ENCODE measurements around the gene SLC18A2. TPM values are rescaled to one million over a fixed set of nuclear protein-coding genes. Genes with fewer than 3 reads are reported as not detected.
"Not testable (repeated sequence)": the region's sequence is repeated elsewhere in the genome, so short reads cannot be mapped to it uniquely, and the experiment has no call there.

SLC18A2 gene
- total and polyA plus RNA-seq, 2 of the 8 experiments (the other 6 are each of a cell fraction or from before 2014, with no cell fraction given) = 6.5 to 7.0 TPM

DNA sequence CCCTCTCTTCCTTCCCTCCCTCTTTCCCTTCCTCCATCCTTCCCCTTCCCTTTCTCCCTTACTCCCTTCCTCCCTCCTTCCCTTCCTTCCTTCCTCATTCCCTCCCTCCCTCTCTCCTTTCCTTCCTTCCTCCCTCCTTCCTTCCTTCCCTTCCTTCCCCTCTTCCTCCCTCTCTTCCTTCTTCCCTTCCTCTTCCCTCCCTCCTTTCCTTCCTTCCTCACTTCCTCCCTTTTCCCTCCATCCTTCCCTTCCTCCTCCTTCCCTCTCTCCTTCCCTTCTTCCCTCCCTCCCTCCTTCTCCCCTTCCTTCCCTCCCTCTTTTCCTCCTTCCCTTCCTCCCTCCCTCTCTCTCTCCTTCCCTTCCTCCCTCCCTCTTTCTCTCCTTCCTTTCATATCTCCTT is 12.7 kb upstream of the SLC18A2 start (continued):
- TF ChIP-seq RXRA (IDR thresholded peaks at IDR 0.05; ENCODE audit: insufficient read depth, low read depth, low read length) = no peak
- TF ChIP-seq CBX5 (IDR thresholded peaks at IDR 0.05; ENCODE audit: low read depth, low read length) = no peak

DNA sequence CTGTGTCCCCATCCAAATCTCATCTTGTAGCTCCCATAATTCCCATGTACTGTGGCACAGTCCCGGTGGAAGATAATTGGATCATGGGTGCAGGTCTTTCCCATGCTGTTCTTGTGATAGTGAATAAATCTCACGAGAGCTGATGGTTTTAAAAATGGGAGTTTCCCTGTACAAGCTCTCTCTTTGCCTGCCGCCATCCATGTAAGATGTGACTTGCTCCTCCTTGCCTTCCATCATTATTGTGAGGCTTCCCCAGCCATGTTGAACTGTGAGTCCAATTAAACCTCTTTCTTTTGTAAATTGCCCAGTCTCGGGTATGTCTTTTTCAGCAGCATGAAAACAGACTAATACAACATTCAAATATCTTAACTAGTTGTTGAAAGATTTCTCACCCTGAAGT is 10.8 kb upstream of the SLC18A2 start:
- H3K18ac ChIP-seq (ENCODE audit: extremely low read depth, low read length); H4K8ac ChIP-seq (ENCODE audit: extremely low read depth, insufficient read depth, low read length); DNase-seq (ENCODE audit: low read depth in 1 of 2, low spot score in 2 of 2); H2BK5ac ChIP-seq (ENCODE audit: low read depth, low read length); H3K4me1 ChIP-seq (replicated peaks in 1 of 4; ENCODE audit: control insufficient read depth in 3 of 4, insufficient read depth in 4 of 4, low read length in 3 of 4); H3K4me3 ChIP-seq (ENCODE audit: extremely low read depth in 1 of 4, insufficient read depth in 2 of 4, low read depth in 3 of 4, low read length in 4 of 4); H3K9ac ChIP-seq (replicated peaks in 1 of 4; ENCODE audit: extremely low read depth in 1 of 4, low read depth in 3 of 4, low read length in 3 of 4); H3K27me3 ChIP-seq (replicated peaks in 1 of 4; ENCODE audit: control insufficient read depth in 3 of 4, extremely low read depth in 1 of 4, insufficient read depth in 3 of 4, low read length in 3 of 4); H4K5ac ChIP-seq (ENCODE audit: insufficient read length, low read depth, low read length); H2BK120ac ChIP-seq (replicated peaks; ENCODE audit: low read depth, low read length); H3K56ac ChIP-seq (replicated peaks; ENCODE audit: insufficient read length, low read depth, low read length); H3K14ac ChIP-seq (ENCODE audit: insufficient read length); H3K79me1 ChIP-seq (ENCODE audit: low read depth, low read length); H2BK12ac ChIP-seq (ENCODE audit: low read depth, low read length); H2BK15ac ChIP-seq (ENCODE audit: low read length); H3K4ac ChIP-seq (replicated peaks; ENCODE audit: insufficient read length, low read depth, low read length); H3K36me3 ChIP-seq (ENCODE audit: control insufficient read depth in 2 of 4, insufficient read depth in 4 of 4, low read length in 3 of 4); H3K4me2 ChIP-seq (ENCODE audit: insufficient read depth in 1 of 2, low read depth in 2 of 2, low read length in 2 of 2); H3K23me2 ChIP-seq (ENCODE audit: low read depth, low read length); H2AFZ ChIP-seq (ENCODE audit: low read length); H4K91ac ChIP-seq (replicated peaks; ENCODE audit: insufficient read length, low read length); H2AK5ac ChIP-seq (ENCODE audit: low read depth, low read length); H3K9me3 ChIP-seq (ENCODE audit: insufficient read depth in 2 of 2, low read depth in 1 of 2, low read length in 1 of 2); POLR2A ChIA-PET (ENCODE audit: partially characterized antibody); H2BK20ac ChIP-seq (ENCODE audit: low read length); H3K79me2 ChIP-seq (ENCODE audit: control insufficient read depth in 1 of 2, insufficient read depth in 2 of 2, low read length in 2 of 2); FAIRE-seq; H3K23ac ChIP-seq (ENCODE audit: insufficient read length); H3K27ac ChIP-seq (ENCODE audit: low read depth, low read length); H4K20me1 ChIP-seq (replicated peaks in 1 of 2; ENCODE audit: control insufficient read depth in 1 of 2, insufficient read depth in 2 of 2, low read length in 2 of 2): not testable (repeated sequence)
- CTCF ChIA-PET (ENCODE audit: partially characterized antibody) = interaction anchor here (0.7 to 2.3 kb wide), 6 partner anchors 13 to 166 kb away, joined by 3 to 14 read pairs (median 3); no protein-coding TSS in a partner anchor
- WGBS, 2 experiments (ENCODE audit: extremely low coverage in 1 of 2, insufficient coverage in 1 of 2, insufficient read length in 1 of 2, insufficient replicate concordance in 2 of 2, low coverage in 1 of 2, low lambda C conversion rate in 2 of 2, missing lambda C conversion rate in 1 of 2) = 96% methylated on average over 4 of the region's 4 CpGs; no CpG with 5 or more reads in 1 of the 2 experiments
